Activated naive CD8-positive, alpha-beta T cell treated with anti-CD3 and anti-CD28 coated beads, Interleukin-2, amount 10 ng/mL, durations not matched to agents 7 days and 5 days (primary cell): Measurements from ENCODE around the gene MXRA5. TPM values are rescaled to one million over a fixed set of nuclear protein-coding genes. Genes with fewer than 3 reads are reported as not detected.
"Not testable (repeated sequence)": the region's sequence is repeated elsewhere in the genome, so short reads cannot be mapped to it uniquely, and the experiment has no call there.

Source experiments
- ATAC-seq: fragments of 150-1000 bp; cut with Tn5 transposase; one replicate; pipeline ENCODE4 v1.10.0; 2021; ENCODE audit warnings: low read depth, moderate library complexity
- POLR2A ChIA-PET: fragments of 350-600 bp; sonication (Branson Sonifier 250); formaldehyde crosslinking; loops from one replicate; lab custom pipeline; 2021; ENCODE audit warnings: antibody characterized with exemption; lab: Charles Lee
- DNase-seq: peaks from one replicate; pipeline ENCODE4 v3.0.0; 2021
- H3K27ac Mint-ChIP-seq: one replicate; pipeline ENCODE4 v1.8.0; 2022; ENCODE audit warnings: mild to moderate bottlenecking, mixed read lengths
- H3K27me3 Mint-ChIP-seq: one replicate; pipeline ENCODE4 v1.8.0; 2022; ENCODE audit warnings: mild to moderate bottlenecking, moderate library complexity, mixed read lengths
- H3K36me3 Mint-ChIP-seq: one replicate; pipeline ENCODE4 v1.8.0; 2021; ENCODE audit warnings: mild to moderate bottlenecking, mixed read lengths
- H3K4me1 Mint-ChIP-seq: one replicate; pipeline ENCODE4 v1.8.0; 2021; ENCODE audit warnings: mixed read lengths
- H3K4me3 Mint-ChIP-seq: one replicate; pipeline ENCODE4 v1.8.0; 2022; ENCODE audit warnings: mild to moderate bottlenecking, moderate library complexity, mixed read lengths
- H3K9me3 Mint-ChIP-seq: one replicate; pipeline ENCODE4 v1.8.0; 2021; ENCODE audit warnings: mixed read lengths
- total RNA-seq, 2 experiments: library from RNA; stranded (reverse); gene quantifications; one replicate each; pipeline ENCODE4 v1.2.3, GENCODE V29; 2021

The MXRA5 gene
- total RNA-seq, 2 experiments from 2014 or later: not detected

- H3K27ac Mint-ChIP-seq: no peak overlapping the region
- no peaks in the 10 kb centered on the region for H3K27me3 Mint-ChIP-seq
- no peaks in the 10 kb centered on the region for H3K4me1 Mint-ChIP-seq
- DNase-seq: no peak
- H3K36me3 Mint-ChIP-seq: no peaks in the 10 kb centered on the region
- POLR2A ChIA-PET: no interaction called here
- no peak for ATAC-seq
- no peak overlapping the region for H3K4me3 Mint-ChIP-seq
- no peaks in the 10 kb centered on the region for H3K9me3 Mint-ChIP-seq
Observed at GRCh38 chrX:3295731-3296130, 50.7 kb downstream of the MXRA5 start.

- no peak overlapping the region for H3K27ac Mint-ChIP-seq
- no peak for DNase-seq
Observed at GRCh38 chrX:3293251-3293650, 53.2 kb downstream of the MXRA5 start.

GRCh38 chrX:3290561-3290960 is 55.9 kb downstream of the MXRA5 start:
- no peaks in the 10 kb centered on the region for H3K4me1 Mint-ChIP-seq
- H3K9me3 Mint-ChIP-seq: no peaks in the 10 kb centered on the region
- no peak overlapping the region for H3K27ac Mint-ChIP-seq
- no peaks in the 10 kb centered on the region for H3K27me3 Mint-ChIP-seq
- H3K4me3 Mint-ChIP-seq: no peak overlapping the region
- POLR2A ChIA-PET: no interaction called here
- DNase-seq (no peak), ATAC-seq (no peak)
- no peaks in the 10 kb centered on the region for H3K36me3 Mint-ChIP-seq

More at GRCh38 chrX:3293251-3293650, 53.2 kb downstream of the MXRA5 start:
- Mint-ChIP-seq H3K36me3 (no peaks in the 10 kb centered on the region), H3K9me3 (no peaks in the 10 kb centered on the region), H3K27me3 (no peaks in the 10 kb centered on the region), H3K4me3 (no peak overlapping the region), H3K4me1 (no peaks in the 10 kb centered on the region)
- ATAC-seq: no peak
- POLR2A ChIA-PET: no interaction called here

GRCh38 chrX:3286196-3286945 is 60.1 kb downstream of the MXRA5 start:
- ATAC-seq: no peak
- Mint-ChIP-seq H3K4me1 (no peaks in the 10 kb centered on the region), H3K36me3 (no peaks in the 10 kb centered on the region), H3K27me3 (no peaks in the 10 kb centered on the region), H3K27ac (no peak overlapping the region), H3K9me3 (no peaks in the 10 kb centered on the region), H3K4me3 (no peak overlapping the region)
- POLR2A ChIA-PET: no interaction called here
- DNase-seq: no peak

- Mint-ChIP-seq H3K4me3 (no peak overlapping the region), H3K36me3 (no peaks in the 10 kb centered on the region), H3K4me1 (no peaks in the 10 kb centered on the region), H3K27ac (no peak overlapping the region), H3K27me3 (no peaks in the 10 kb centered on the region), H3K9me3 (peaks cover 4% of the 10 kb centered on the region)
- DNase-seq (no peak), ATAC-seq (no peak)
- POLR2A ChIA-PET: no interaction called here
Observed at GRCh38 chrX:3280706-3281105, 65.7 kb downstream of the MXRA5 start.

- H3K36me3 Mint-ChIP-seq, ATAC-seq, H3K27ac Mint-ChIP-seq, POLR2A ChIA-PET, H3K4me3 Mint-ChIP-seq, H3K27me3 Mint-ChIP-seq, H3K4me1 Mint-ChIP-seq, DNase-seq, H3K9me3 Mint-ChIP-seq: not testable (repeated sequence)
Observed at GRCh38 chrX:3273668-3274067, 72.8 kb downstream of the MXRA5 start.

GRCh38 chrX:3271834-3272186 is 74.6 kb downstream of the MXRA5 start:
- no peaks in the 10 kb centered on the region for H3K27me3 Mint-ChIP-seq
- no peaks in the 10 kb centered on the region for H3K9me3 Mint-ChIP-seq
- no peaks in the 10 kb centered on the region for H3K36me3 Mint-ChIP-seq
- no peak overlapping the region for H3K27ac Mint-ChIP-seq
- no peaks in the 10 kb centered on the region for H3K4me1 Mint-ChIP-seq
- ATAC-seq: no peak
- POLR2A ChIA-PET: no interaction called here
- no peak for DNase-seq
- H3K4me3 Mint-ChIP-seq: no peak overlapping the region

- Mint-ChIP-seq H3K27ac (no peak overlapping the region), H3K36me3 (no peaks in the 10 kb centered on the region), H3K4me3 (no peak overlapping the region), H3K27me3 (no peaks in the 10 kb centered on the region), H3K9me3 (no peaks in the 10 kb centered on the region), H3K4me1 (no peaks in the 10 kb centered on the region)
- ATAC-seq: no peak
- POLR2A ChIA-PET: no interaction called here
- DNase-seq: no peak
Observed at GRCh38 chrX:3271183-3271833, 75.1 kb downstream of the MXRA5 start.

- Mint-ChIP-seq H3K27ac (no peak overlapping the region), H3K9me3 (no peaks in the 10 kb centered on the region), H3K4me3 (no peak overlapping the region), H3K4me1 (no peaks in the 10 kb centered on the region), H3K36me3 (no peaks in the 10 kb centered on the region), H3K27me3 (no peaks in the 10 kb centered on the region)
- DNase-seq (no peak), ATAC-seq (no peak)
- POLR2A ChIA-PET: no interaction called here
Observed at GRCh38 chrX:3268829-3269228, 77.6 kb downstream of the MXRA5 start.

- Mint-ChIP-seq H3K36me3 (no peaks in the 10 kb centered on the region), H3K4me3 (no peak overlapping the region), H3K4me1 (no peaks in the 10 kb centered on the region), H3K27me3 (no peaks in the 10 kb centered on the region), H3K27ac (no peak overlapping the region), H3K9me3 (peaks cover 2% of the 10 kb centered on the region)
- POLR2A ChIA-PET: no interaction called here
- ATAC-seq: no peak
- DNase-seq: no peak
Observed at GRCh38 chrX:3263681-3264126, 82.7 kb downstream of the MXRA5 start.

- no peak for ATAC-seq
- H3K9me3 Mint-ChIP-seq: peaks cover 2% of the 10 kb centered on the region
- H3K27ac Mint-ChIP-seq: no peak overlapping the region
- H3K4me1 Mint-ChIP-seq: no peaks in the 10 kb centered on the region
- POLR2A ChIA-PET: no interaction called here
- no peaks in the 10 kb centered on the region for H3K36me3 Mint-ChIP-seq
- no peaks in the 10 kb centered on the region for H3K27me3 Mint-ChIP-seq
- no peak overlapping the region for H3K4me3 Mint-ChIP-seq
- DNase-seq: no peak
Observed at GRCh38 chrX:3262901-3263300, 83.6 kb downstream of the MXRA5 start.
